B cell (primary cell): ENCODE measurements around the gene CPSF4L. TPM values are rescaled to one million over a fixed set of nuclear protein-coding genes. Genes with fewer than 3 reads are reported as not detected.

Experiments used
- ATAC-seq: fragments of 200-7000 bp; cut with Tn5 transposase; one replicate; pipeline ENCODE4 v1.10.0; 2021; ENCODE audit warnings: low read depth, mild to moderate bottlenecking, moderate number of reproducible peaks, moderate library complexity
- CTCF ChIA-PET: fragments of 350-600 bp; sonication (Branson Sonifier 250); formaldehyde crosslinking; loops from one replicate; lab custom pipeline; 2021; ENCODE audit warnings: antibody characterized with exemption, inconsistent platforms; lab: Charles Lee
- POLR2A ChIA-PET: fragments of 350-600 bp; sonication (Branson Sonifier 250); formaldehyde crosslinking; loops from one replicate; lab custom pipeline; 2021; ENCODE audit warnings: antibody characterized with exemption; lab: Charles Lee
- DNase-seq: peaks from one replicate; pipeline ENCODE4 v3.0.0; 2013
- H2AFZ ChIP-seq: 2 replicates; pipeline ENCODE4 v1.6.1; 2012; ENCODE audit warnings: mild to moderate bottlenecking, low read depth, low read length; ENCODE audit not compliant: insufficient read depth, poor library complexity, severe bottlenecking
- H3K27ac ChIP-seq, 2 donors: 1 replicate in 1 of 2; 2 replicates in 1 of 2; pipeline ENCODE4 v1.5.1; 2012 to 2013; ENCODE audit warnings: low read length in 2 of 2, mild to moderate bottlenecking in 2 of 2, moderate library complexity in 1 of 2
- H3K27me3 ChIP-seq, 4 experiments: fragments of 200-600 bp in 1 of 4; sonication (generic) in 1 of 4; replicated peaks in 1 of 4; 1 replicate in 2 of 4; 2 replicates in 2 of 4; pipeline versions ENCODE4 v1.6.1 to v1.7.0; 2013 to 2016; ENCODE audit warnings: low read length in 3 of 4, mild to moderate bottlenecking in 2 of 4, mixed read lengths in 1 of 4, moderate library complexity in 1 of 4; ENCODE audit not compliant: insufficient read depth in 4 of 4, control insufficient read depth in 3 of 4; ENCODE audit errors: control extremely low read depth in 1 of 4
- H3K36me3 ChIP-seq, 2 experiments: replicated peaks in 1 of 2; 1 replicate in 1 of 2; 2 replicates in 1 of 2; pipeline versions ENCODE4 v1.6.1 to v1.7.1; 2013; ENCODE audit warnings: low read length in 1 of 2; ENCODE audit not compliant: insufficient read depth in 2 of 2, control insufficient read depth in 1 of 2; ENCODE audit errors: control extremely low read depth in 1 of 2, extremely low read depth in 1 of 2
- H3K4me1 ChIP-seq, 2 donors: fragments of 200-600 bp in 1 of 2; sonication (generic) in 1 of 2; 1 replicate in 1 of 2; 2 replicates in 1 of 2; pipeline versions ENCODE4 v1.5.1 to v1.6.1; 2013 to 2017; ENCODE audit warnings: low read length in 2 of 2; ENCODE audit not compliant: control insufficient read depth in 2 of 2, insufficient read depth in 2 of 2
- H3K4me2 ChIP-seq: replicated peaks from 2 replicates; pipeline ENCODE3; 2012; ENCODE audit warnings: mild to moderate bottlenecking, low read depth, low read length; ENCODE audit not compliant: poor library complexity, severe bottlenecking
- H3K4me3 ChIP-seq, 5 experiments: fragments of 200-600 bp in 1 of 5; sonication (generic) in 1 of 5; 1 replicate in 3 of 5; 2 replicates in 2 of 5; pipeline versions ENCODE4 v1.5.1 to v1.7.0; 2011 to 2016; ENCODE audit warnings: low read length in 4 of 5, mild to moderate bottlenecking in 4 of 5, low read depth in 2 of 5, control low read depth in 1 of 5, moderate library complexity in 1 of 5; ENCODE audit not compliant: insufficient read depth in 1 of 5; ENCODE audit errors: control extremely low read depth in 1 of 5, extremely low read depth in 1 of 5
- H3K79me2 ChIP-seq: fragments of 200-600 bp; sonication (generic); one replicate; pipeline ENCODE4 v1.6.0; 2016; ENCODE audit warnings: low read length; ENCODE audit not compliant: control insufficient read depth, insufficient read depth
- H3K9ac ChIP-seq: fragments of 200-600 bp; sonication (generic); 2 replicates; pipeline ENCODE4 v1.6.1; 2017; ENCODE audit warnings: mild to moderate bottlenecking, low read length, moderate library complexity
- H3K9me3 ChIP-seq, 3 donors: one replicate each; pipeline versions ENCODE4 v1.6.1 to v1.7.1; 2013; ENCODE audit warnings: low read length in 2 of 3; ENCODE audit not compliant: control insufficient read depth in 2 of 3, insufficient read depth in 1 of 3; ENCODE audit errors: control extremely low read depth in 1 of 3
- H4K20me1 ChIP-seq: 2 replicates; pipeline ENCODE4 v1.6.0; 2012; ENCODE audit warnings: mild to moderate bottlenecking, low read length; ENCODE audit not compliant: insufficient read depth, control insufficient read depth, poor library complexity, severe bottlenecking
- H3K27ac Mint-ChIP-seq: one replicate; pipeline ENCODE4 v1.8.0; 2021; ENCODE audit warnings: mixed read lengths
- H3K27me3 Mint-ChIP-seq: one replicate; pipeline ENCODE4 v1.8.0; 2021; ENCODE audit warnings: mixed read lengths
- H3K4me1 Mint-ChIP-seq: one replicate; pipeline ENCODE4 v1.8.0; 2021; ENCODE audit warnings: mixed read lengths
- H3K4me3 Mint-ChIP-seq: one replicate; pipeline ENCODE4 v1.8.0; 2021; ENCODE audit warnings: mixed read lengths
- H3K9me3 Mint-ChIP-seq: one replicate; pipeline ENCODE4 v1.8.0; 2022; ENCODE audit warnings: mixed read lengths; ENCODE audit not compliant: insufficient read depth
- CTCF ChIP-seq: fragments of 200-600 bp; IDR thresholded peaks from one replicate; pipeline ENCODE4 v1.8.0; 2022; ENCODE audit warnings: antibody characterized with exemption, mild to moderate bottlenecking
- EZH2 ChIP-seq: IDR thresholded peaks from 2 replicates; pipeline ENCODE4 v1.6.1; 2012; ENCODE audit warnings: borderline replicate concordance, low read depth, mild to moderate bottlenecking, moderate library complexity, low read length; ENCODE audit not compliant: insufficient read depth, poor library complexity, severe bottlenecking
- WGBS: methylation state at CpG from one replicate; pipeline ENCODE4 v1.1.5; 2013; ENCODE audit warnings: missing lambda C conversion rate; ENCODE audit not compliant: insufficient coverage; 5-methylcytosine and 5-hydroxymethylcytosine counted together
- intact Hi-C: fragments of 100-400 bp; cut with micrococcal nuclease; formaldehyde crosslinking; loops from one replicate; pipeline ENCODE4 v1.10.0; 2022
- polyA plus RNA-seq: library from polyadenylated mRNA; depleted of rRNA; stranded (reverse); fragments of >200 nt; gene quantifications from 2 replicates; pipeline ENCODE4 v1.2.3, GENCODE V29; 2012
- total RNA-seq, 2 donors: library from RNA; stranded (reverse); fragments of 120-200 nt in 1 of 2; gene quantifications; 1 replicate in 1 of 2; 2 replicates in 1 of 2; pipeline versions ENCODE4 v1.2.3 to v1.2.4, GENCODE V29; 2013 to 2022

CPSF4L gene
- total and polyA plus RNA-seq, 2 donors (not counting 1 experiment from before 2014, with no cell fraction given), result not detected

GRCh38 chr17:73308017-73308823 is 46.5 kb upstream of the CPSF4L start:
- H3K79me2 ChIP-seq, result no peaks in the 10 kb centered on the region
- no peaks in the 10 kb centered on the region for H3K9me3 ChIP-seq
- no peaks in the 10 kb centered on the region for H3K36me3 ChIP-seq
- H3K4me1 Mint-ChIP-seq, result peaks cover 14% of the 10 kb centered on the region
- ATAC-seq, result no peak
- H3K4me2 ChIP-seq, result no peak overlapping the region
- ChIA-PET CTCF (interaction anchor here (0.6 to 0.7 kb wide), 3 partner anchors 25 to 751 kb away, joined by 3 to 4 read pairs (median 4); no protein-coding TSS in a partner anchor), POLR2A (no interaction called here)
- intact Hi-C loops, result no loop called here
- peaks cover 0 to 27% (median 5%) of the 10 kb centered on the region in 4 experiments for H3K27me3 ChIP-seq
- no peak overlapping the region for H3K4me3 Mint-ChIP-seq
- H3K27me3 Mint-ChIP-seq, result peaks cover 7% of the 10 kb centered on the region
- no peak overlapping the region for H3K9ac ChIP-seq
- no peak for DNase-seq
- H4K20me1 ChIP-seq, result no peaks in the 10 kb centered on the region
- TF ChIP-seq CTCF (no peak), EZH2 (no peak)
- H3K9me3 Mint-ChIP-seq, result no peaks in the 10 kb centered on the region
- WGBS, result 94% methylated on average over 19 of the region's 23 CpGs
- H3K4me3 ChIP-seq, result no peak overlapping the region
- H3K4me1 ChIP-seq, result peaks cover 14 to 23% of the 10 kb centered on the region in 2 donors
- H2AFZ ChIP-seq, result no peak overlapping the region
- no peak overlapping the region for H3K27ac ChIP-seq
- H3K27ac Mint-ChIP-seq, result no peak overlapping the region

- no peaks in the 10 kb centered on the region for H3K9me3 Mint-ChIP-seq
- ATAC-seq (no peak), DNase-seq (no peak)
- no peaks in the 10 kb centered on the region for H3K79me2 ChIP-seq
- H3K4me3 ChIP-seq, result no peak overlapping the region
- H3K4me1 ChIP-seq, result peaks cover 14 to 19% of the 10 kb centered on the region in 2 donors
- no peak overlapping the region for H3K4me2 ChIP-seq
- no peaks in the 10 kb centered on the region for H3K9me3 ChIP-seq
- no peaks in the 10 kb centered on the region for H4K20me1 ChIP-seq
- CTCF ChIA-PET, result interaction anchor here (0.6 to 0.7 kb wide), 2 partner anchors 427 to 898 kb away, joined by 4 read pairs; no protein-coding TSS in a partner anchor
- WGBS, result no CpG with 5 or more reads among the region's 9 CpGs
- intact Hi-C loops, result no loop called here
- no peak for TF ChIP-seq EZH2
- TF ChIP-seq CTCF, result no peak
- peaks cover 14% of the 10 kb centered on the region for H3K4me1 Mint-ChIP-seq
- H3K9ac ChIP-seq, result no peak overlapping the region
- H3K27me3 Mint-ChIP-seq, result peaks cover 7% of the 10 kb centered on the region
- no peak overlapping the region for H3K27ac ChIP-seq
- H3K4me3 Mint-ChIP-seq, result no peak overlapping the region
- no peaks in the 10 kb centered on the region for H3K36me3 ChIP-seq
- POLR2A ChIA-PET, result interaction anchor here (0.5 kb wide), 1 partner anchor 22 kb away, joined by 3 read pairs; no protein-coding TSS in a partner anchor
- H3K27me3 ChIP-seq, result peaks cover 0 to 27% (median 5%) of the 10 kb centered on the region in 4 experiments
- no peak overlapping the region for H3K27ac Mint-ChIP-seq
- no peak overlapping the region for H2AFZ ChIP-seq
Measured at GRCh38 chr17:73307130-73307529, 45.5 kb upstream of the CPSF4L start.
